H54 (cell line): ENCODE results near the gene RNF103.

ENCODE experiments used
- DNase-seq: peaks from one replicate; pipeline ENCODE4 v3.0.0; 2011; ENCODE audit warnings: low spot score, mixed read lengths; ENCODE audit not compliant: insufficient read length
- FAIRE-seq: peaks from 3 replicates; lab custom pipeline; 2011; peaks lifted over from hg19 to GRCh38; lab: Jason Lieb, UNC
- POLR2A ChIP-seq: IDR thresholded peaks from 2 replicates; pipeline ENCODE4 v1.6.1; 2011; ENCODE audit warnings: low read depth, mild to moderate bottlenecking, low read length

RNF103 gene

DNA sequence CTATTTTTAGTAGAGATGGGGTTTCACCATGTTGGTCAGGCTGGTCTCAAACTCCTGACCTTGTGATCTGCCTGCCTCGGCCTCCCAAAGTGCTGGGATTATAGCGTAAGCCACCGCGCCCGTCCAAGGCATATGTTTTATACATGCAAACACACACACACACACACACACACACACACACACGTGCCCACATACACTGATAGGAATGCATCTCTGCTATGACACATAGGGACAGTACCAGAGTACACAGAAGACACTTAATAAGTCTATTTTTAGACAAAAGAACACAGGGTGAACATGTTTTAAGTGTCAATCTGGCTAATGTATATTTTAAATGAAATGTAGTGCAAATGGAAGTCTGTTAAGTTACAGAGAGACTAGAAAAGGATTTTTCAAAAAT, 10.7 kb upstream of the RNF103 start:
- TF ChIP-seq POLR2A: no peak
- no peak for FAIRE-seq

DNA sequence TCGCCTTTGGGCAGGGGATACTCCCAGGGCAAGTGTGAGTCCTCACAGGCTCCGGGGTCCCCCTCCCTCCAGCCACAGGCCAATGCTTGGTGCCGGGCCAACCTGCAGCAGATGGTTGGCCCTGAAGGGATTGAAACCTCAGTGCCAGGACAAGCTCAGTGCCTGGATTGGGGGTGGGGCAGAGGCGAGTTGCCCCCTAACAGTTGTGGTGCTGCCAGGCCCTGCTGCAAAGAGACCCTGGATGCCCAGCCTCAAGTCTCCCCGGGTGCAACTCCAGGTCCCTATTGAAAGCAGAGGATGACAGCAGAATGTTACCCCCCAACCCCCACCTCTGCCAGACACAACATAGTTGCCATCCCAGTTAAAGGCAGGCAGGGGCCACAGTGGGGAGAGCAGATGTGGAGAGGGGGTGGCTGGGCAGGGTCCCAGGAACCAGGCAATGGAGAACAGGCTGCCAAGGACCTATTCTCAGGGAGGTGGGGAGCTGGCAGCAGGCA, 9.5 kb upstream of the RNF103 start:
- DNase-seq (no peak), FAIRE-seq (no peak)
- no peak for TF ChIP-seq POLR2A

More for the DNA sequence above, 10.7 kb upstream of the RNF103 start:
- no peak for DNase-seq

DNA sequence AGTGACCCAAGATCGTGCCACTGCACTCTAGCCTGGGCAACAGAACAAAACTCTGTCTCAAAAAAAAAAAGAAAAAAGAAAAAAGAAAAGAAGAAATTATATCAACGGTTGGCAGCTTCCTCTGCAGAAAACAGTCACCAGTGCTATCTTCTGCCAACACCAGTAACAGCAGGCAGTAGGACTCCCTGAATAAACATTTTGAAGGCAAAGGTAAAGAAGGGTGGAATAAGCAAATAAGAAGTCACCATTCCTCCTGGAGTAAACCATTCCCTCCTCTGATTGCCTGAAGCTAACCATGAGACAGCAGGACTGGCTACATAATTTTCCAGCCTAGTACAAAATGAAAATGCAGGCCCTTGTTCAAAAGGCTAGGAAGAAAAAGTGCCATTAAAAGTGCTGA, 9.0 kb upstream of the RNF103 start:
- no peak for DNase-seq
- no peak for FAIRE-seq
- TF ChIP-seq POLR2A: no peak

DNA sequence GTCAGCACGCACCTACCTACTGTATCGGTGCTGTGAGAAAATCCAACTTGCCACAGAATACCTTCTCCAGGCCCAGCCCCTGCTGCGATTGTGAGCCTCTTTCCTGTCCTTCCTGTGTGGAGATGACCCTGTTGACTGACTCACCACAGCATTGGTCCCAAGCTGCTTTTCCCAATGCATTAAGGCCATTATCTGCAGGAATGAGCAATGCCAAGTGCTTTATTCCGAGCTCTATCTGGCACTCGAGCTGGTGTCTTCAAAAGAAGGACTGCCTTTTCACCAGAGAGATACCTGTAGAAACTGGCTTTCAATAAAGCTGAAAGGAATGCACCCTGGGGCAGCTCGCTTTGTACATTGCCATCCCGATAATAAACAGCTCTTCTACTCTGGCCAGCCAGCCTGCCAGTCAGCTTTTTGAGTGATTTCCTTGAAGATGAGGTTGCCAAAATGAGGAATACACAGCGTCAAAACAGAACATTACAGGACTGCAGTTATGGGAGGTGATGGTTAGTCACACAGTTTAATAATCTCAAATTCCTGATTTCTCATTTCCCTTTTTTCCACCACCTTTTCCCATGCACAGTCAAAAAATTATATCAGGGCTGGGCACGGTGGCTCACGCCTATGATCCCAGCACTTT, 8.3 kb upstream of the RNF103 start:
- no peak for TF ChIP-seq POLR2A
- no peak for DNase-seq
- FAIRE-seq: no peak

DNA sequence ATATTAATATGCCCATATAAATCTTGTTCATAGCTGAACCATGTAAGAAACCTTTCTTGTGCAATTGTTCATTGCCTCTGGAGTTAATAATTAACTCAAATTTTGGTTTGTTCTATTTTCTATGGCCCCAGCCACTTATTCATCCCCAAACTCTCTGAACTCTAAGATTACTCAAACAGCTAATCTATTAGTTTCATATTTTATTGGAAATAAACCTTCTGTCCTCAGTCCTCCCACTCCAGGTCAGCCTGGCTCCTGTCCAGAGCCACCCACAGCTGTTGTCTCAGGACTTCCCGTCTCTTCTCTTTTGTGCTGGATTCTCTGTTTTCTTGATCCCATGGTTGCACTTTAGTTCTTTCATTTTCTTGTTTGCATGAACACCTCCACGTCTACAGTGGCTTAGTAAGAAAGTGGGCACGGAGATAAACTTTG, 4.4 kb upstream of the RNF103 start:
- no peak for TF ChIP-seq POLR2A
- DNase-seq (no peak), FAIRE-seq (no peak)

DNA sequence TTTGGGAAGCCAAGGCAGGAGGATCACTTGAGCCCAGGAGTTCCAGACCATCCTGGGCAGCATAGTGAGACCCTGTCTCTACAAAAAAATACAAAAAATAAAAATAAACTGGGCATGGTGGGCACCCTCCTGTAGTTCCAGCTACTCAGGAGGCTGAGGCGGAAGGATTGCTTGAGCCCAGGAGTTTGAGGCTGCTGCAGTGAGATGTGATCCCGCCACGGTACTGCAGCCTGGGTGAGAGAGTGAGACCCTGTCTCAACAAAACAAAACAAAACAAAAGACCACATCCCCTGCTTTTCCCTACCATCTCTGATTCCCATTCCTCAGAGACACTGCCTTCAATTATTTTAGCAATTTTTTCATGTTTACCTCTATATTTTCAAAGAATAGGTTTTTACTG, 3.9 kb upstream of the RNF103 start:
- no peak for TF ChIP-seq POLR2A
- FAIRE-seq (no peak), DNase-seq (no peak)

DNA sequence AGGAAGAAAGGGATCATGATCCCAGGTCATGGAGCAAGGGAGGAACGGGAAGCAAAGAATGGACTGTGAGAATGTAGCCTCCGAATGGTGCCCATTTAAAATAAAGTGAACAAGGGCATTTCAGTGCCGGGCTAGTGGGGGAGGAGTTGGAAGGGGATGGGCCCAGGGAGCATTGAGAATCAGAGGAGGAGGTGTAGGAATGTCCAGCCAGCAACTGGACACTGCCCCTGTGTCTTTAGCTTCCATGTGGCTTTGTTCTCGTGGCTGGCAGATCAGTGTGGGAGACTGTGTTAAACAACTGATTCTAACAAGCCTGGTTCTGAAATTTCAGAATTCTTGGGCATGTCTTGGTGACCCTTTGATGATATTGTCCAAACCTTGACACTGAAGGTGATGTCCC, 1.4 kb upstream of the RNF103 start:
- DNase-seq (no peak), FAIRE-seq (no peak)
- TF ChIP-seq POLR2A: no peak

DNA sequence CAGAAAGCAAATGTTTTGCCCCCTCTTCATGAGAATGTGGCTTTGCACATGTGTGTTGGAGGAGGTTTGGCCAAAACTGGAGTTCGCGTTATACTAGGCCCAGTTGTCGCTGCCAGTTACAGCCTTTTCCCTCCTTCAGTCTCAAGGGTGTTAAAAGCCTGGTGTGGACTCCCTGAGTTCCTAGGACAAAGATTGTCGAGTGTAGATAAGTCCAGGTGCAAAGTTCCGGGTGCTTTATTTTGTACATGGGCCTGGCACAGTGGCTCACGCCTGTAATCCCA, 542 bp upstream of the RNF103 start:
- FAIRE-seq: no peak
- no peak for TF ChIP-seq POLR2A
- DNase-seq: no peak

DNA sequence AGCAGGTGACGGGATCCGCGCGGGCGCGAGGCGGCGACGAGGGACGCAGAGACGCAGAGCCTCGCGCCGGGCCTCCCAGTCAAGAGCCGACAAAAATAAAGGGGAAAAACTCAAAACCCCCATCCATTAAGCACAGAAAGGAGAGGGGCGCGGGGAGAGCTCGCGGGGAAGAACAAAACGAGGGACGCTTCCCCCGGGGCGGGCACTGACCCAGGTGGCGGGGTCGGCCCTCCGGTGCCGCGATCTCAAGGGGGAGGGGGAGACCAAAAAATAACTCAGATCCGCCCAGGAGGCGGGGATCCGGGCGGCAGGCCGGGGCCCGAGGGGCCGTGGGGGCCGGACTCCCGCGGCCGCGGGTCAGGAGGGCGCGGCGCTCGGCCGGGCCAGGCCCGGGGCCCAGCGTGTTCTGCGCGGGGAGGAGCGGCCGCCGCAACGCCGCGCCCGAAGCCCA, 597 bp downstream of the RNF103 start:
- DNase-seq (peak; percentile 34), FAIRE-seq (no peak)
- TF ChIP-seq POLR2A: no peak

DNA sequence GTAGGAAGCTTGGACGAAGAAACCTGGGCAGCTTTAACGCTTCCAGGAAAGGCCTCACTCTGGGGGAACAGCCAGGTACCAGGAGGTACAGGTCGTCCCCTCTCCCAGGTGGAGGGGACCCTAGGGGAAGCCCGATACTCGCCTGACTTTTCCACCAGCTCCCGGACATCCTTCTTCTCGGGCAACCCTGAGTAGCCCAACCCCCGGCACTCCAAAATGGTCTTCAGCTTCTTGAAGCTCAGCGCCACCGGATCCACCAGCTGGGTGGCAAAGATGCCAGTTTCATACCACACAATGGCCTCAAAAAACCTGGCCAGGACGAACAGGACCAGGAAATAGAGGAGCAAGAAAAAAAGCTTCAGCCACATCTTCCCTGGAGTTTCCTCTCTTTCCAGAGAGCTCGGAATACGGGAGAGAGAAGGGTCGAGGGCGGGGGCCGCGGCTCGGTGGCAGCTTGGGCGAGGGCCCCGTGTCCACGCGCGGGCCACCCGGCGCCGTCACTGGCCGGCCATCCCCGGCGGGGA, 1.1 kb downstream of the RNF103 start:
- DNase-seq: peak; percentile 20
- TF ChIP-seq POLR2A: no peak
- FAIRE-seq: no peak

DNA sequence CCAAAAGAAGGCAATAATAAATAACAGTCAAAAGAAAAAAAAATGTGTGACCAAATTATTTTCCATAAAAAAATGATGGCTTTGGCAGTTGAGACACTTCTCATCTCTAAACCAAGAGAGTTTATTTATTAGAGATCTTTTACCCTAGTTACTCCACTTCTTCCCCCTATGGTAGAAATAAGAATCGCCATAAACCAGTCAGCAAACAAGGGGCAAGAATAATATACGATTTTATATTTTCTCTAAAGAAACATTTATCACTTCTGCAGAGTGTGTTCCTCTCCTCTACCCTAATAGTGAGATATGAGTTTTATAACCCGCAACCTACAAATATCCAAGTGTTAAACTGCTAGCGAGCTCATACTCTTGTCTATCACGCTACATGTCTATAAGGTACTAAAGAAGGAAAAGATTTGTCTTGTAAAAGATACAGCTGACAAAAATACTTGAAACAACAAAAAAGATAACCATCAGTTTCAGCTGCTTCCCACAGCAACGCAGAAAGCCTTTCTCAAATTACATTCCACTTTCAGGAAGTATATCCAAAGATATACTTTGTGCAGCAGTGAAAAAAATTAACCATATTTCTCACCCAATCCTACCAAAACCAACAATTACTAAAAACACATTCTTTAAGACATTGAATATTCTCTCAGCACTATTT, 2.3 kb downstream of the RNF103 start:
- no peak for TF ChIP-seq POLR2A
- peak; percentile 72 for FAIRE-seq

DNA sequence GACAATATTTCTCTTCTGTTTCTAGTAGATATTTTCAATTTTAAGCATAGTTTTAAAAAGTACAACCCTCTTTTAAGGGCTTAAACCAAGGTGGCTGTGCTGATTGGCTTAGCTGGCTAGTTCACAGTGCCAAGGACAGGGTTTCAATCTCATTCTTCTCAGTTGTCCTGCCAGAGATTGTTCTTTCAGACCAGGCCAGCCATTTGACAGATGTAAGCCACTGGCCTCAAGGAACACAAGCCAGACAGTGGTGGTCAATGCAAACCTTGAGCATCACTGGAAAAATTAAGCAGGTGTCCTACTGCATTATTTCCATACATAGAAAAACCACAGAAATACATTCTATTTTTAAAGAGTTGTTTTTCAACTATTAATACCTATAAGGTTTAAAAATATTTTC, 5.9 kb downstream of the RNF103 start:
- no peak for TF ChIP-seq POLR2A
- FAIRE-seq: no peak

More for the DNA sequence above, 2.3 kb downstream of the RNF103 start:
- DNase-seq: no peak

DNA sequence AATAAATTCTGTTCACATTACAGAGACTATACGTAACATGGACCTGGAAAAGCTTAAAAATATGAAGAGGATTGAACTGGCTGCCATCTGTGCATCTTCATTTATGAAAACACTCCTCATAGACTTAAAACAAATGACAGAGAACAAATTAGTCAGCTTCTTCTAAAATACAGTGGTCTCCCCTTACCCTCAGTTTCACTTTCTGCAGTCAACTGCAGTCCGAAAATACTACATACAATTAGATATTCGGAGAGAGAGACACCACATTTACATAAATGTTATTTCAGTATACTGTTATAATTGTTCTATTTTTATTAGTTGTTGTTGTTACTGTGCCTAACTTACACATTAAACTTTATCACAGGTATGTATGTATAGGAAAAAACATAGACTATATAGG, 6.5 kb downstream of the RNF103 start:
- no peak for FAIRE-seq
- DNase-seq: no peak
- TF ChIP-seq POLR2A: no peak

More for the DNA sequence above, 5.9 kb downstream of the RNF103 start:
- no peak for DNase-seq

DNA sequence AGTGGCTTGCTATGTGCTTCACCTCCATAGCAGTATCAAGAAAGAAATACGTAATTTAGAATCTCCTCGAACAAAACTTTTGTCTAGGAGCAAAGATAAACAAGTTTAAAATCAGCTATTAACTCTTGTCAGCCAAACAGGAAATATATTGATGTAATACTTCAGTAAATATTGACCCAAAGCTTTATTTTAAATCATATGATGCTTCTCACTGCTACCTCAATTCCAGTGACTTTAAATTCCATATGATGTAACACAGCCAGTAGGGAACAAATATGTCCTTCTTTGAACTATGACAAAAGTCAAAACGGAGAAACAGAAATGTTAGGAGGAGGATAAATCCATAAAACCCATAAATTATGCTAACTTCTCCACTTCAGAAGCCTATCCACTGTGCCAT, 7.2 kb downstream of the RNF103 start:
- no peak for TF ChIP-seq POLR2A
- FAIRE-seq (no peak), DNase-seq (no peak)

DNA sequence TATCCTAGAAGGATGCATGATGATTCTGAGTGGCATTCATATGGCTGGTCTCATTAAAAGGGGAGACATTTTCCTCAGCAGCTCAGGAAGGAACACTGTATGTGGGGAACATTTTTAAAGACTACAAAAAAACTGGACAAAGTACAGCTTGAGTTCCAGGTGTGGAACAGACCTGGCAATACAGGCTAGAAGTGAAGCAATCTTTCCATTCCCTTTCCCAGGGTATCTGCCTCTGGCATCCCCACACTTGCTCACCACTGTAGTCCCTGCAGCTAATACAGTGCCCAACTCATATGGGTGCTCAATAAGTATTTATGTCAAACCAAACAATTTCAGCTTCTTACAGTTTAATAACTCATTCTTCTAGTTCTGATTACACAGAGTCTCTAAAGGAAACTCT, 8.1 kb downstream of the RNF103 start:
- no peak for TF ChIP-seq POLR2A
- DNase-seq (no peak), FAIRE-seq (no peak)
